GM12875 (cell line): Measurements from ENCODE around the gene CLCA1.

Experiments used
- H3K4me3 ChIP-seq: one replicate; pipeline ENCODE4 v1.5.1; 2011; ENCODE audit warnings: low read depth, low read length, control low read depth
- CTCF ChIP-seq: IDR thresholded peaks from 2 replicates; pipeline ENCODE4 v1.5.1; 2011; ENCODE audit warnings: low read depth, mild to moderate bottlenecking, control low read depth, inconsistent platforms, low read length, moderate library complexity, borderline replicate concordance; ENCODE audit not compliant: insufficient read depth

Gene CLCA1

GRCh38 chr1:86460998-86461397 lies 7.7 kb upstream of the CLCA1 start:
- H3K4me3 ChIP-seq, result no peak overlapping the region
- TF ChIP-seq CTCF, result no peak

- no peak overlapping the region for H3K4me3 ChIP-seq
- TF ChIP-seq CTCF, result no peak
Measured at GRCh38 chr1:86461482-86461881, 7.2 kb upstream of the CLCA1 start.

GRCh38 chr1:86464819-86465218 lies 3.9 kb upstream of the CLCA1 start:
- no peak for TF ChIP-seq CTCF
- no peak overlapping the region for H3K4me3 ChIP-seq

- TF ChIP-seq CTCF, result no peak
- H3K4me3 ChIP-seq, result no peak overlapping the region
Measured at GRCh38 chr1:86466109-86466844, 2.5 kb upstream of the CLCA1 start.

GRCh38 chr1:86466986-86467385 lies 1.7 kb upstream of the CLCA1 start:
- no peak for TF ChIP-seq CTCF
- H3K4me3 ChIP-seq, result no peak overlapping the region

- H3K4me3 ChIP-seq, result no peak overlapping the region
- no peak for TF ChIP-seq CTCF
Measured at GRCh38 chr1:86470859-86471258, 2.1 kb downstream of the CLCA1 start.

GRCh38 chr1:86471291-86471690 lies 2.6 kb downstream of the CLCA1 start:
- TF ChIP-seq CTCF, result no peak
- H3K4me3 ChIP-seq, result no peak overlapping the region
